Left cardiac atrium (tissue), 2 donors: ENCODE results near the gene RELT. TPM values are rescaled to one million over a fixed set of nuclear protein-coding genes. Genes with fewer than 3 reads are reported as not detected.

Source experiments
- total RNA-seq, 2 donors: library from RNA; stranded (reverse); fragmentation: NEBNext Ultra II Directional; extraction: Animal tissue kit (Norgen Biotek cat#: 25700); gene quantifications; one replicate each; pipeline ENCODE4 v1.2.1, GENCODE V29; 2021
- donor health status: DM: no; HTN: yes; CAD: no; lungs with severe emphysema.
- donor health status: DM: yes; HTN: yes; CAD: no.

Gene RELT
- total RNA-seq, 2 donors from 2014 or later, result 4.3 to 8.3 TPM

Other genes with a start within 250 kb of the RELT start
- gene FCHSD2, start 234.1 kb upstream of the RELT start, total RNA-seq, result 10 to 100 TPM; 36.0 to 48.0 TPM
- gene P2RY2, start 158.1 kb upstream of the RELT start, total RNA-seq, result 10 to 100 TPM; 12.0 to 16.5 TPM
- gene P2RY6, start 104.1 kb upstream of the RELT start, total RNA-seq, result 1 to 10 TPM; 2.0 to 4.4 TPM
- 10 to 100 TPM; 42.2 to 53.2 TPM for gene ARHGEF17, start 68.1 kb upstream of the RELT start, total RNA-seq
- gene FAM168A, start 221.7 kb downstream of the RELT start, total RNA-seq, result 10 to 100 TPM; 31.5 to 35.2 TPM